SU-DHL-6 (cell line): Measurements from ENCODE around the gene RAB36.

Experiments used
- CTCF ChIP-seq: fragments of 200-600 bp; sonication (generic); IDR thresholded peaks from one replicate; pipeline ENCODE4 v1.5.1; 2017; ENCODE audit warnings: antibody characterized with exemption, mild to moderate bottlenecking, low read length, moderate library complexity; ENCODE audit not compliant: insufficient read depth, poor library complexity, severe bottlenecking
- EZH2phosphoT487 ChIP-seq: fragments of 200-600 bp; sonication (generic), shearing (Covaris generic); conservative IDR thresholded peaks from 2 replicates; pipeline ENCODE4 v1.6.1; 2018; ENCODE audit warnings: mild to moderate bottlenecking, antibody characterized with exemption, low read length, moderate library complexity, mixed read lengths

- TF ChIP-seq CTCF (no peak), EZH2phosphoT487 (no peak)
Observed at GRCh38 chr22:23129149-23129548, 16.1 kb upstream of the RAB36 start.
